Measurements from ENCODE around the gene CGAS. TPM values are rescaled to one million over a fixed set of nuclear protein-coding genes. Genes with fewer than 3 reads are reported as not detected.
A peak's percentile ranks its signal among the peaks of the same experiment; 100 is the strongest.

The CGAS gene
- total RNA-seq, 1 donor from 2014 or later: 46.7 TPM

DNA sequence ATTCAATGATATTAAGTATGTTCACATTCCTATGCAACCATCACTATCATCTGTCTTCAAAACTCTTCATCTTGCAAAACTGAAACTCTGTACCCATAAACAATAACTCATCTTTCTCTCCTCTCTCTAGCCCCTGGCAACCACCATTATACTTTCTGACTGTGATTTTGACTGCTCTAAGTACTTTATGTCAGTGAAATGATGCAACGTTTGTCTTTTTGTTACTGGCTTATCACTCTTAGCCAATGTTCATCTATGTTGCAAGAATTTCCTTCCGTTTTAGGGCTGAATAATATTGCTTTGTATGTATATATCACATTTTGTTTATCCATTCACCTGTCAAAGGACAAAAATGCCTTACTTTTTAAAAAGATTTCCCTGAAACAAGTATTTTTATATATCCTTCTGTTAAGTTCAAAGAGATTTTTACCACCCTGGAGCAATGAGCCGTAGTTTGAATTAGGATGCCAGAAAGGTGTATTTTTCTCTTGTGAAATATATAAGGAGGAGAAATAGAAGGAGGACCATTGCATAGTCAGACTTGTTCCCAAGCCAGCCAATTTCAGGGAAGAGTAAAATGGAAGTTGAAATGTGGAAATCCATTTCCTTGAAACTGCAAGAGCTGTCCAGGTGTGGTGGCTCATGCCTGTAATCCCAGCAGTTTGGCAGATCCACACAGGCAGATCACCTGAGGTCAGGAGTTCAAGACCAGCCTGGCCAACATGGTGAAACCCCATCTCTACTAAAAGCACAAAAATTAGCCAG is 4.0 kb upstream of the CGAS start:
- intact Hi-C loops (cut with micrococcal nuclease): loop anchor here (10.0 kb wide), 2 partner anchors 129 to 831 kb away; partner anchors contain the start of gene KCNQ5
- no peaks in the 10 kb centered on the region for H3K36me3 Mint-ChIP-seq (ENCODE audit: low read depth)
- no peaks in the 10 kb centered on the region for H3K27me3 Mint-ChIP-seq (ENCODE audit: low read depth)
- no peak for DNase-seq (ENCODE audit: low spot score)
- peaks cover 44% of the 10 kb centered on the region for H3K4me1 Mint-ChIP-seq (ENCODE audit: low read depth)
- peak overlapping the region; percentile 42 for H3K27ac Mint-ChIP-seq
- H3K4me3 Mint-ChIP-seq (ENCODE audit: low read depth): no peak overlapping the region
- H3K9me3 Mint-ChIP-seq: no peaks in the 10 kb centered on the region

DNA sequence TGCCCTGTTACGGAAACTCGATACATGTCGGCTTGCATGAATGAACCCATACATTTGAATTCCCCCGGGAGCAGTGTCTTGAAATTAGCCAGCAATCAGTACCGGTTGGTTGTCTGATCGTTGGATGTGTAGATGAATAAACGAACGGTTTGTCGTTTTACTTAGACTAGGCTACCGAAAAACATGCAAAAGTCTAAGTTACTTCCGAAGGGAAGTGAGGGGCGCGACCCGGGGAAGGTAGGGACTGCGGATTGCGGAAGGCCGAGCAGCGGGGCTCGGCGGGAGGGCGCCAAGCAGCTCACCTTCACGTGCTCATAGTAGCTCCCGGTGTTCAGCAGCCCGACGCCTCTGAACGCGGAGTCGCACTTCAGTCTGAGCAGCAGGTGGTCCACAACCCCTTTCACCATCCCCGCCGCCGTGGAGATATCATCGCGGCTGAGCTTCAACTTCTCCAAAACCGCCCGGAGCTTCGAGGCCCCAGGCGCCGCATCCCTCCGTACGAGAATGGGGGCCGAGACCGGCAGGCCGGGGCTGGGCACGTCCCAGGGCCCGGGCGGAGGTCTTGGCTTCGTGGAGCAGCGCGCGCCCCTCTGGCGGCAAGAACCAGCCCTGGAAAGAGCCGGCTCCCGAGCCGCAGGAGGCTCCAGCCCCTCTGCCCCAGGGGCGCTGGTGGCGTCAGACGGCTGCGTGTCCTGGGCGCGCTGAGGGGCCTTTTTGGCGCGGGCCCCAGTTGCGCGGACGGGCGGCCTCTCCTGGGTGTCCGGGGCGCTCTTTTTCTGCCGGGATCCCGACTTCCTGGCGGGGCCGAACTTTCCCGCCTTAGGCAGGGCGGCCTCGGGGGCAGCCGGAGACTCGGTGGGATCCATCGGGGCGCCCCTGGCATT is 632 bp downstream of the CGAS start:
- H3K27ac Mint-ChIP-seq: peak overlapping the region; percentile 82
- peak; percentile 37 for DNase-seq (ENCODE audit: low spot score)
- H3K27me3 Mint-ChIP-seq (ENCODE audit: low read depth): no peaks in the 10 kb centered on the region
- peak overlapping the region; percentile 87 for H3K4me3 Mint-ChIP-seq (ENCODE audit: low read depth)
- intact Hi-C loops (cut with micrococcal nuclease): loop anchor here (1.0 to 10.0 kb wide), 4 partner anchors 10 to 827 kb away; partner anchors contain the start of genes EEF1A1, KCNQ5 and MTO1
- no peaks in the 10 kb centered on the region for H3K9me3 Mint-ChIP-seq
- H3K36me3 Mint-ChIP-seq (ENCODE audit: low read depth): peaks cover 33% of the 10 kb centered on the region
- peaks cover 25% of the 10 kb centered on the region for H3K4me1 Mint-ChIP-seq (ENCODE audit: low read depth)

DNA sequence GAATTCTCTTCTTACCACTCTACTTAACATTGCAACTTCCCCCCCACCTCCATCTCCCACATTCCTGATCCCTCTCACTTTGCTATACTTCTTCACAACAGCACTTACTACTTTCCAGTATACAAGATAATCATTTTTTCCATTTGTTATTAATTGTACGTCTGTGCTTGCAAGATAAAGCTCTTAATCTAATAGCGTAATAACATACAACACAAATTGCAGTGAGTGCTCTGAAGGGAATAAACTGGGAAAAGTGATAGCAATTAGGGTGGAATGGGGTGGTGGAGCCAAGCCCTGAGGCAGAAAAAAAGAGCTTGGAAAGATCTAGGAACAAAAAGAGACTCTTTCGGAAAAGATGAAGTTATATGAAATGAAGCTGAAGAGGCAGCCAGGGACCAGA is 8.5 kb downstream of the CGAS start:
- intact Hi-C loops (cut with micrococcal nuclease): no loop called here
- Mint-ChIP-seq H3K4me1 (ENCODE audit: low read depth) (peaks cover 37% of the 10 kb centered on the region), H3K27me3 (ENCODE audit: low read depth) (no peaks in the 10 kb centered on the region), H3K4me3 (ENCODE audit: low read depth) (no peak overlapping the region), H3K9me3 (no peaks in the 10 kb centered on the region), H3K27ac (no peak overlapping the region), H3K36me3 (ENCODE audit: low read depth) (peaks cover 75% of the 10 kb centered on the region)
- DNase-seq (ENCODE audit: low spot score): no peak

DNA sequence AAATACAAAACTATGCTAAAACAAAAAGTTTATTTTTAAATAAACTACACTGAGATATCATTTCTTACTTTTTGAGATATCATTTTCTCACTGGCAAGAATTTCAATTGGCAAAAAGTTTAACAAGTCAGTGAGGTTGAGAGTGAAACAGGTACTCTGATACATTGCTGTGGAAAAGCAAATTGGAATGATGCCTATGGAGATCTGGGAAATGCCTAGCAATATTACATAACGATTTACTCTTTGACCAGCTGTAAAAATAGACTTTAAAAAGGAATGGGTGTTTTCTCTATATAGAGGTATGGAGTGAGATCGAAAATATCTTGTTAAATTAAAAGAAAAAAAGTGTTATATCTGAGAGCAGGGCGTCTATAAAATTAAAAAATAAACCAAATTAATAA is 16.9 kb downstream of the CGAS start:
- no peak for DNase-seq (ENCODE audit: low spot score)
- Mint-ChIP-seq H3K4me1 (ENCODE audit: low read depth) (peaks cover 20% of the 10 kb centered on the region), H3K27me3 (ENCODE audit: low read depth) (no peaks in the 10 kb centered on the region), H3K27ac (no peak overlapping the region), H3K9me3 (no peaks in the 10 kb centered on the region), H3K36me3 (ENCODE audit: low read depth) (peaks cover 71% of the 10 kb centered on the region), H3K4me3 (ENCODE audit: low read depth) (no peak overlapping the region)
- intact Hi-C loops (cut with micrococcal nuclease): no loop called here

DNA sequence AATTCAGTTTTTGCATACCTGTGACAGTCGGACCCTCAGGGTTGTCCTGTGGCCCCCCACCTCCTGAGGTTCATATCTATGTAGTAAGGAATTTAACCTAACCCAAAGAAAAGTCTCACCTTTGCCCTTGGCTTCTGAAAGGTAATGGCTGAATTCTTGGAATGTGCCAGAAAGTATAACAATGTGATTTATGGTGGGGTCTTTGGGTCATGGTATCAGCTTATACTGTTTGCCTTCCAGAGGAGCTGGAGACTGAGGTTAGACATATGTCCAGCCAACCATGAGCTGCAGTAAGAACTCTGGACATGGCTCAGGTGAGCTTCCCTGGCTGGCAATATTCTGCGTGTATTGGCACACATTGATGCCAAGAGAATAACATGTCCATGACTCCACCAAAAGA is 30.6 kb downstream of the CGAS start:
- H3K9me3 Mint-ChIP-seq: no peaks in the 10 kb centered on the region

DNA sequence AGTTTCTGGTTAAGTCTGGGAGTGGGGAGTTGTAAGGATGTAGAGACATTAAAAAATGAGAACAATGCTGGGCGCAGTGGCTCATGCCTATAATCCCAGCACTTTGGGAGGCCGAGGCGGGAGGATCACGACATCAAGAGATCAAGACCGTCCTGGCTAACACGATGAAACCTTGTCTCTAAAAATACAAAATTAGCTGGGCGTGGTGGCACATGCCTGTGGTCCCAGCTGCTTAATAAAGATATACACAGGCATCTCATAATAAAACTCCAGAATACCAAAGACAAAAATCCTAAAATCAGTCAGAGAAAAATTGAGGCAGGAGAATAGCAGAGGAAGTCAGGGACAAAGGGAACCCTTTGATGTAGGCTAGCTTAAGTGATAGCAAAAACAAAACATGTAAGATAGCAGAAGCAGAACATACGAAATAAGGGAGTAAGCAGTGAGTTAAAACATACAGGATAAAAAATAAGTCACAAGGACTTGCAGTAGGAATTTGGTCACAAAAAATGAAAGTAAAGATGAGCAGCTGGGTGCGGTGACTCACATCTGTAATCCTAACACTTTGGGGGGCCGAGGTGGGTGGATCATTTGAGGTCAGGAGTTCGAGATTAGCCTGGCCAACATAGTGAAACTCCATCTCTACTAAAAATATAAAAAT is 33.9 kb downstream of the CGAS start:
- peak overlapping the region; percentile 46 for H3K27ac Mint-ChIP-seq
- no peaks in the 10 kb centered on the region for H3K27me3 Mint-ChIP-seq (ENCODE audit: low read depth)
- peaks cover 23% of the 10 kb centered on the region for H3K4me1 Mint-ChIP-seq (ENCODE audit: low read depth)
- H3K9me3 Mint-ChIP-seq: no peaks in the 10 kb centered on the region
- H3K4me3 Mint-ChIP-seq (ENCODE audit: low read depth): no peak overlapping the region
- intact Hi-C loops (cut with micrococcal nuclease): no loop called here
- no peak for DNase-seq (ENCODE audit: low spot score)
- peaks cover 69% of the 10 kb centered on the region for H3K36me3 Mint-ChIP-seq (ENCODE audit: low read depth)

More for the DNA sequence above, 30.6 kb downstream of the CGAS start:
- Mint-ChIP-seq H3K27ac (no peak overlapping the region), H3K4me1 (ENCODE audit: low read depth) (peaks cover 27% of the 10 kb centered on the region), H3K4me3 (ENCODE audit: low read depth) (no peak overlapping the region), H3K27me3 (ENCODE audit: low read depth) (no peaks in the 10 kb centered on the region), H3K36me3 (ENCODE audit: low read depth) (peaks cover 57% of the 10 kb centered on the region)
- intact Hi-C loops (cut with micrococcal nuclease): no loop called here
- DNase-seq (ENCODE audit: low spot score): no peak

DNA sequence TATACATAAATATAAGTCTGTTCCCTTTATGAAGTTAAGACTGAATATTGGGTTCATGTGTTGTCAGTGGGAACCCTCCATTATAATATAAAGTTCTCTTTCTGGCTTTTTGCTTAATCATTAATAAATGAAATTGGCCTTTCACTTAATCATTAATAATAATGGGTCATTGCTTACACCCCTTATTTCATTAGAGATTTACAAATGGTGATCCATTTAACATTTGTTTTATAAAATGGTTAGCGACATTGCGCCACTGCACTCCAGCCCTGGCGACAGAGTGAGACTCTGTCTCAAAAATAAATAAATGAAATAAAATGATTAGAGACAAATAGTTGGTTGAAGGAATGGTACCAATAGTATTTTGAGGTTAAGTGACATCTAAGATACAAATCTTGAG is 39.0 kb downstream of the CGAS start:
- H3K9me3 Mint-ChIP-seq: no peaks in the 10 kb centered on the region
- intact Hi-C loops (cut with micrococcal nuclease): no loop called here

DNA sequence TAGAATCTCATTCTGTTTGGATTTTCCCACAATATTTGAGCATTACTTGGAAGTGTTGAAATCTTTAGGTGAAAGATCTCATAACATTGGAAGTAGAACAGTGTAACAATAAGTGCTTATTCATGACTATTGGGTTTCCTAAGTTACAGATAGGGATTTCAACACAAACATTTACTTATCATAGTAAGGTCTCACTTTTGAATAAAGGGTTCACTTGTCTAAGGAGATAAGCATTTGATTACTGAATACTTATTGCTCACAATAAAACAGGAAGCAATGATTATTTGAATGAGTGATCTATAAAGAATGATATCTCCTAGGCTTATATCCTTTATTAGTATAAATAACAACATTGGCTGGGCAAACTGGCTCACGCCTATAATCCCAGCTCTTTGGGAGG is 42.7 kb downstream of the CGAS start:
- intact Hi-C loops (cut with micrococcal nuclease): no loop called here
- peaks cover 19% of the 10 kb centered on the region for H3K36me3 Mint-ChIP-seq (ENCODE audit: low read depth)
- no peak overlapping the region for H3K4me3 Mint-ChIP-seq (ENCODE audit: low read depth)
- no peaks in the 10 kb centered on the region for H3K4me1 Mint-ChIP-seq (ENCODE audit: low read depth)
- H3K9me3 Mint-ChIP-seq: no peaks in the 10 kb centered on the region
- no peaks in the 10 kb centered on the region for H3K27me3 Mint-ChIP-seq (ENCODE audit: low read depth)
- no peak overlapping the region for H3K27ac Mint-ChIP-seq
- DNase-seq (ENCODE audit: low spot score): no peak

More for the DNA sequence above, 39.0 kb downstream of the CGAS start:
- Mint-ChIP-seq H3K4me1 (ENCODE audit: low read depth) (peaks cover 2% of the 10 kb centered on the region), H3K27me3 (ENCODE audit: low read depth) (no peaks in the 10 kb centered on the region), H3K27ac (no peak overlapping the region), H3K4me3 (ENCODE audit: low read depth) (no peak overlapping the region), H3K36me3 (ENCODE audit: low read depth) (peaks cover 44% of the 10 kb centered on the region)
- DNase-seq (ENCODE audit: low spot score): no peak

DNA sequence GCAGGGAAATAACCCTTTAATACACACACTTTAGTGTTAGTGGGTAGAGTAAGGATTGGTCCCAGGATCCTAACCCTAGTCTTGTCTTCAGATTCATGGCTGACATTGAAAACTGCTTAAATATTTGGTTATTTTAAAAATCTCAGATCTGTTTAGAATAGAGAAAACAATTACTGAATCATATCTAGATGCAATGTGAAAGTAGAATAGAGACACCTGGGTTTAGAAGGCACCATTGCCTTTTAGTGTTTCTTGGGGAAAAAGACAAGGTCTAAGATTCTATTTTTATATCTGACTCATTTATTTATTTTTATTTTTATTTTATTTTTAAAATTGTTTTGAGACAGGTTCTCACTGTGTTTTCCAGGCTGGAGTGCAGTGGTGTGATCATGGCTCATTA is 51.4 kb downstream of the CGAS start:
- H3K4me3 Mint-ChIP-seq (ENCODE audit: low read depth): no peak overlapping the region
- H3K36me3 Mint-ChIP-seq (ENCODE audit: low read depth): no peaks in the 10 kb centered on the region
- H3K4me1 Mint-ChIP-seq (ENCODE audit: low read depth): no peaks in the 10 kb centered on the region
- no peak overlapping the region for H3K27ac Mint-ChIP-seq
- H3K27me3 Mint-ChIP-seq (ENCODE audit: low read depth): no peaks in the 10 kb centered on the region
- H3K9me3 Mint-ChIP-seq: no peaks in the 10 kb centered on the region
- no peak for DNase-seq (ENCODE audit: low spot score)
- intact Hi-C loops (cut with micrococcal nuclease): no loop called here

DNA sequence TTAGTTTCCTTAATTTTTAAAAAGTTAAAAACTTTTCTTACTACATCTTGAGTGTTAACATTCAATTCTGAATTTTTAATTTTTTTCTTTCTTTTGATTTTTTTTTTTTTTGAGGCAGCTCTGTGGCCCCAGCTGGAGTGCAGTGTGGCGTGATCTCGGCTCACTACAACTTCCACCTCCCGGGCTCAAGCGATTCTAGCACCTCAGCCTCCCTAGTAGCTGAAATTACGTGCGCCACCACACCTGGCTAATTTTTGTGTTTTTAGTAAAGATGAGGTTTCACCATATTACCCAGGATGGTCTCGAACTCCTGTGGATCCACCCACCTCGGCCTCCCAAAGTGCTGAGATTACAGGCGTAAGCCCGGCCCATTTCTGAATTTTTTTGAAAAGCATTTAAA is 56.2 kb downstream of the CGAS start:
- peaks cover 6% of the 10 kb centered on the region for H3K36me3 Mint-ChIP-seq (ENCODE audit: low read depth)
- no peak overlapping the region for H3K4me3 Mint-ChIP-seq (ENCODE audit: low read depth)
- H3K9me3 Mint-ChIP-seq: no peaks in the 10 kb centered on the region
- H3K27me3 Mint-ChIP-seq (ENCODE audit: low read depth): no peaks in the 10 kb centered on the region
- H3K27ac Mint-ChIP-seq: no peak overlapping the region
- intact Hi-C loops (cut with micrococcal nuclease): no loop called here
- H3K4me1 Mint-ChIP-seq (ENCODE audit: low read depth): peaks cover 12% of the 10 kb centered on the region
- DNase-seq (ENCODE audit: low spot score): no peak

DNA sequence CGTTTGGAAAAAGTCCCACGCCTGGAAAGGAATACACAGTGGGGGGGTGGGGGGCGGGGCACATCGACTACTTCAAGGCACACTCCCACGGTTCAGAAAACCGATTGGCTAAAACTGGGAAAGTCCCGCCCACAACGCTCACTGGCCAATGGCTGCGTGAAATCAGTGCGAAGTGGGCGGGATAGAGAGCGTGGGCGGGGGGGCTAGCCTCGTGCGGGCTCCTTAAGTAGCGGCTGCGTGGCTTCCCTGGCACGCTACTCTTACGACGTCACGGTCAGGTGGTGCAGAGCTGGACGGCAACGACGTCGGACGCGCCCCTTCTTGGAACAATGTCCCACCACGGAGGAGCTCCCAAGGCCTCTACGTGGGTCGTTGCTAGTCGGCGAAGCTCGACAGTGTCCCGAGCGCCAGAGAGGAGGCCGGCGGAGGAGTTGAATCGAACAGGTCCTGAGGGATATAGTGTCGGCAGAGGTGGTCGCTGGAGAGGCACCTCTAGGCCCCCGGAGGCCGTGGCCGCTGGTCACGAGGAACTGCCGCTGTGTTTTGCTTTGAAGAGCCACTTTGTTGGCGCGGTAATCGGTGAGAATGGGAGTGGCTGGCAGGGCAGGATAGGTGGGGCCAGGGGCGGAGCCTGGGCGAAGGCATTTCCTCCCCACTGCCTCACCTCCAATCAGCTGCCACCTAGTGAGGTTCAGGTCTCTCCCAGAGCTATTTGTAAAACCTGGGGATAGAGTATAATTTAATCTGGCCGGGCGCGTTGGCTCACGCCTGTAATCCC is 57.3 kb downstream of the CGAS start, which contains the start of gene DDX43:
Gene DDX43 (plus strand): TSS at position 252 of the 778 bp plus-strand sequence. CDS start 78 bp downstream, at position 330.
- H3K27ac Mint-ChIP-seq: peak within 1 kb of the TSS; percentile 82
- peaks cover 12% of the 10 kb centered on the region for H3K4me1 Mint-ChIP-seq (ENCODE audit: low read depth)
- peaks cover 6% of the 10 kb centered on the region for H3K36me3 Mint-ChIP-seq (ENCODE audit: low read depth)
- H3K27me3 Mint-ChIP-seq (ENCODE audit: low read depth): no peaks in the 10 kb centered on the region
- H3K9me3 Mint-ChIP-seq: no peaks in the 10 kb centered on the region
- peak; percentile 47 for DNase-seq (ENCODE audit: low spot score)
- intact Hi-C loops (cut with micrococcal nuclease): no loop called here
- peak within 1 kb of the TSS; percentile 75 for H3K4me3 Mint-ChIP-seq (ENCODE audit: low read depth)

DNA sequence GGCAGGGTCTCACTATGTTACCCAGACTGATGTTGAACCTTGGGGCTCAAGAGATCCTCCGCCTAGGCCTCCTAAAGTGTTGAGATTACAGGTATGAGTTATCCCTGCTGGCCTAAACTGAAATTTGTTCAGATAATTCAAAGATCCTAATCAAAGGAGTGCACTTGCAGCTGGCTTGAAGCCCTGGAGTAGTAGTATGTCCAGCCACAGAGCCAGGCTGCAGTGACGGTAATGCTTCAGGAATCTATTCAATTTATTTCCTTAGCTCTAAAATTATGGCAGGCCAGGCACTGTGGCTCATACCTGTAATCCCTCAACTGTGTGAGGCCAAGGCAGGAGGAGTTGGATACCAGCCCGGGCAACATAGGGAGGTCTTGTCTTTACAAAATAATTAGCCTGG is 58.8 kb downstream of the CGAS start:
- intact Hi-C loops (cut with micrococcal nuclease): no loop called here
- no peaks in the 10 kb centered on the region for H3K9me3 Mint-ChIP-seq
- H3K4me3 Mint-ChIP-seq (ENCODE audit: low read depth): no peak overlapping the region
- no peaks in the 10 kb centered on the region for H3K27me3 Mint-ChIP-seq (ENCODE audit: low read depth)
- peaks cover 17% of the 10 kb centered on the region for H3K4me1 Mint-ChIP-seq (ENCODE audit: low read depth)
- H3K36me3 Mint-ChIP-seq (ENCODE audit: low read depth): peaks cover 6% of the 10 kb centered on the region
- no peak for DNase-seq (ENCODE audit: low spot score)
- no peak overlapping the region for H3K27ac Mint-ChIP-seq

All from activated T-helper 2 cell treated with anti-CD3 and anti-CD28 coated beads, Interferon-gamma antibody, Interleukin-2, Interleukin-4, amounts not matched to agents 10 μg/mL and 5 μg/mL and 100 μg/mL, durations not matched to agents 14 hours and 24 hours and 36 hours (primary cell).